ENCODE data around the gene ASPA.

ASPA gene

DNA sequence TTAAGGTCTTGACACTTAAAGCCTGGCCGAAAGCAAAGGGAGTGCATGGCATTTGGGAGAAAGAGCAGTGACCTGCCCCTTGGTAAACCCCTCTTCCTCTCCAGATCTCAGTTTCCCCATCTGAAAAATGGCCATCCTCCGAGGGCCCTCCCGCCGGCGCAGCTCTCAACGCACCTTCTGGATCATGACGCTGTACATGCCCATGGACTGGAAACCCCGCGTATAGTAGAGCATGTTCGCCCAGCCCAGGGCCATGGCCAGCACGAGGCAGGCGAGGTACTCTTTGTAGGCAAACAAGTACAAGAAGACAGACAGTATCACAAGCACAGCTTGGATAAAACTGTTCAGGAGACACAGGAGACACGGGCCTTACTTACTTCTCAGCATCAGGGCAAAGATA, 48.2 kb downstream of the ASPA start:
- no peak overlapping the region for H3K27ac ChIP-seq
- TF ChIP-seq, protein P1, sequence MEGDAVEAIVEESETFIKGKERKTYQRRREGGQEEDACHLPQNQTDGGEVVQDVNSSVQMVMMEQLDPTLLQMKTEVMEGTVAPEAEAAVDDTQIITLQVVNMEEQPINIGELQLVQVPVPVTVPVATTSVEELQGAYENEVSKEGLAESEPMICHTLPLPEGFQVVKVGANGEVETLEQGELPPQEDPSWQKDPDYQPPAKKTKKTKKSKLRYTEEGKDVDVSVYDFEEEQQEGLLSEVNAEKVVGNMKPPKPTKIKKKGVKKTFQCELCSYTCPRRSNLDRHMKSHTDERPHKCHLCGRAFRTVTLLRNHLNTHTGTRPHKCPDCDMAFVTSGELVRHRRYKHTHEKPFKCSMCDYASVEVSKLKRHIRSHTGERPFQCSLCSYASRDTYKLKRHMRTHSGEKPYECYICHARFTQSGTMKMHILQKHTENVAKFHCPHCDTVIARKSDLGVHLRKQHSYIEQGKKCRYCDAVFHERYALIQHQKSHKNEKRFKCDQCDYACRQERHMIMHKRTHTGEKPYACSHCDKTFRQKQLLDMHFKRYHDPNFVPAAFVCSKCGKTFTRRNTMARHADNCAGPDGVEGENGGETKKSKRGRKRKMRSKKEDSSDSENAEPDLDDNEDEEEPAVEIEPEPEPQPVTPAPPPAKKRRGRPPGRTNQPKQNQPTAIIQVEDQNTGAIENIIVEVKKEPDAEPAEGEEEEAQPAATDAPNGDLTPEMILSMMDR (conservative IDR thresholded peaks at IDR 0.05) = no peak
- no peak for TF ChIP-seq ZFX (IDR thresholded peaks at IDR 0.05)

DNA sequence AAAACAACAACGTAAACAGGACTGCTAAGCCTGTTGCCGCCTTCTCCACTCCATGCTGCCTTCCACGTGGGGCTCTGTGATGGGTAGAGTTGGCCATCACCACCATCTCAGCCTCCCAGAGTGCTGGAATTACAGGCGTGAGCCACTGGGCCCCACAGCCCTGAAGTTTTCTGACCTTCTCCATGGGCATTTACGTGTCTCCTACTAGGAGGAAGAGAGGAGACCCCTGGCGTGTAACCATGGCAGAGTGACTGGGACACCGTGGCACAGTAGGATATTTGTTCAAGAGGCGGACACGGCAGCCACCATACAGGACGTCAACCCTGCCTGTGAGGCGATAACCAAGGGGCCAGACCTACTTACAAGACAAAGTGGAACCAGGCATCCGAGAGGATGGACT, 50.7 kb downstream of the ASPA start:
- no peak overlapping the region for H3K27ac ChIP-seq
- TF ChIP-seq, protein P1 (conservative IDR thresholded peaks at IDR 0.05) = no peak
- no peak for TF ChIP-seq ZFX (IDR thresholded peaks at IDR 0.05)

DNA sequence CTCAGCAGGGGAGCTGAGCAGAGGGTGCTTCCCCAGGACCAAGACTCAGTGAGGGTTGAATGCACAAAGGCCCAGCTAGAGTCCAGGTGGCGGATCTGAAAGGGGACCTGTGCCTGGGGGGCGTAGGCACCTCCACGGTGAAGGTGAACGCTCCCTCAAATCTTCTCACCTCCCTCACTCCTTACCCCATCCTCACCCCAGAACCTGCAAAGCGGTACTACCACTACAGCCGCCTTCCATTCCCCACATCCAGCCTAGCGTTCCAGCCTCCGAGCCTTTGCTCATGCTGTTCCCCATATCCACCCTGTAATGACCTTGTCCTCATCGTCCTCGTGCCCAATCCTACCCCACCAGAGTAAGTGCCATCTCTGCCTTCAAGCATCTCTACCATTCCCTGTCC, 51.2 kb downstream of the ASPA start:
- no peak overlapping the region for H3K27ac ChIP-seq
- TF ChIP-seq, protein P1 (conservative IDR thresholded peaks at IDR 0.05) = no peak
- TF ChIP-seq ZFX (IDR thresholded peaks at IDR 0.05) = no peak

DNA sequence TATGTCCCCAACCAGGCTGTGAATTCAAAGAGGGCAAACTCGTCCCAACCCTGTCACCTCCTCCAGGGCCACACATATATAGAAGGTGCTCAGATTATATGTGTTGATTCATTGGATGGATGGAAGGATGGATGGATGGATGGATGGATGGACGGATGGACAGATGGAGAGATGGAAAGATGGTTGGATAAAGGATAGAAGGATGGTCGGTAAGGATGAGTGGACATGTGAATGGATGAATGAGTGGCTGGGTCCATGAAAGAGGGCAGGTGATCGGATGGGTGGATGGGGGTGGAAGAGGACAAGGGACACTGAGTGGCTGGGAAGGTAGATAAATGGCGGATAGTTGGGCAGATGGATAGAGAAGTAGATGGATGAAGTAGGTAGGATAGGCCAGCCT, 51.7 kb downstream of the ASPA start:
- no peak overlapping the region for H3K27ac ChIP-seq
- TF ChIP-seq ZFX (IDR thresholded peaks at IDR 0.05) = no peak
- TF ChIP-seq, protein P1 (conservative IDR thresholded peaks at IDR 0.05) = no peak

DNA sequence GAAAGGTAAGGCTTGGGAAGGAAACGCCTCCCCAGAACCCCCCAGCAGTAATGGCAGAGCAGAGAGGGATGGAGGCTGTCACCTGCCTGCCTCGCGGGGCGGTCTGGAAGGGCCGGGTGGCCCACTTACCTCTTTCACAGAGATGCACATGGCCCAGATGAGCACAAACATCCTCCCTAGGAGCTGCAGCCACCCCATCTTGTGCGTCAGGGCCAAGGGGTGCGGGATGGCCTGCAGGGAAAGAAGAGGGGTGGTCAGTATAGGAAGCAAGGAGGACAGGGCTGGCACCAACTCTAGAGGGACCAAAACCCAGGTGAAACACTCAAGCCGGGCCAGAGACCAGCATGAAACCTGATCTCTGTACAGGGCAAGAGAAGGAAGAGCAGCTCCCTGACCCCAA, 52.1 kb downstream of the ASPA start:
- TF ChIP-seq ZFX (IDR thresholded peaks at IDR 0.05) = no peak
- H3K27ac ChIP-seq = no peak overlapping the region

DNA sequence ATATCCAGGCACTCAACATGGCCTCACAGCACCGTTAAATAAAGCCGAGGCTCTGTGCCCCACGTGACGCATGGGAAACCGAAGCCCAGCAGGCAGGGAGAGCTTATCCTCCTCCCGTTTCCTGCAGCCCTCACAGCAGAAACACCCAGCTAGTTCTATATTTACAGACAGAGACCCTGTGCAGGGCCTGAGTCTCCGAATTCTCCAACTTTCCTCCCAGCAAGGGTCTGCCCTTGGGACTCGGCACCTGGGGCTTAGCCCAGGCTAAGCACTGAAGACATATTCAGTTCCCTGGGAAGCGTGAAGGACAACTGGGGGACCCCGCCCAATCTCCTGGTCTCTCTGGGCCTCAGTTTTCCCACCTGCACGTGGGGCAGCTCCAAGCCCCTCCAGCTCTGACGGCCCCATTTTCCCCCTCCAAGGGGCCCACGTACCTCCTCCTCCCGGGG, 52.6 kb downstream of the ASPA start:
- no peak overlapping the region for H3K27ac ChIP-seq
- TF ChIP-seq, protein P1 (conservative IDR thresholded peaks at IDR 0.05) = no peak
- TF ChIP-seq ZFX (IDR thresholded peaks at IDR 0.05) = no peak

DNA sequence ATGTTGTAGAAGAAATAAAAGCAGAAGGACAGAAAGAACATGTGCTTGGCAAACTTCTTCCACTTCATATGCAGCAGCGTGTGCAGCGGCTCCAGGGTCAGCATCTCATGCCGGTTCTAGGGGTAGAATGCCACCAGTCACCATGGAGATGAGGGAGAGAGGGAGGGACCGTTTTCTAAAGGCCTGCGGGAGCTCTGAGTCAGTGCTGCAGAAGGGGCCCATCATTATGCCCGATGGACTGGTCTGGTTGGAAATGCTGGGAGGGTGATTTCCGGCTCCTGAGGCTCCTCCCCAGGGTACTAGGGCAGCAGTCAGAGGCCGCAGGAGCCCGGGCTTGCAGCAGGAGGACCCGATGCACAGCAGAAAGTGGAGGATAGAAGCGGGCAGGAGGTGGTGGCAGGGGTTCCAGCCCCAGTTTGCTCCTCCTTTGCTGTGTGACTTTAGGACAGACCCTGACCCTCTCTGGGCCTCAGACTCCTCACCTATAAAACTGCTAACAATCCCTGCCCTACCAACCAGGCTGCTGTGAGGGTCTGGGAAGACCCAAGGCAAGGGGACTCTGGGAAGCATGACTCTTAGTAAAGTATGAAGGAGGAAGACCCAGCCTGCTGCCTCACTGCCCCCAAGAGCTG, 53.2 kb downstream of the ASPA start:
- H3K27ac ChIP-seq = no peak overlapping the region
- TF ChIP-seq, protein P1 (conservative IDR thresholded peaks at IDR 0.05) = no peak
- TF ChIP-seq ZFX (IDR thresholded peaks at IDR 0.05) = no peak
